Glomerular endothelial cell (primary cell): Measurements from ENCODE around the gene GALNT6. TPM values are rescaled to one million over a fixed set of nuclear protein-coding genes. Genes with fewer than 3 reads are reported as not detected.
A peak's percentile ranks its signal among the peaks of the same experiment; 100 is the strongest.

Experiments used
- DNase-seq: peaks from one replicate; pipeline ENCODE4 v3.0.0-alpha.2; 2011; ENCODE audit warnings: low read depth, low spot score; ENCODE audit errors: extremely low read depth
- total RNA-seq: library from RNA; depleted of rRNA; stranded (reverse); fragments of >200 nt; gene quantifications from 2 replicates; pipeline ENCODE4 v1.2.3, GENCODE V29; 2015

The GALNT6 gene, protein sequence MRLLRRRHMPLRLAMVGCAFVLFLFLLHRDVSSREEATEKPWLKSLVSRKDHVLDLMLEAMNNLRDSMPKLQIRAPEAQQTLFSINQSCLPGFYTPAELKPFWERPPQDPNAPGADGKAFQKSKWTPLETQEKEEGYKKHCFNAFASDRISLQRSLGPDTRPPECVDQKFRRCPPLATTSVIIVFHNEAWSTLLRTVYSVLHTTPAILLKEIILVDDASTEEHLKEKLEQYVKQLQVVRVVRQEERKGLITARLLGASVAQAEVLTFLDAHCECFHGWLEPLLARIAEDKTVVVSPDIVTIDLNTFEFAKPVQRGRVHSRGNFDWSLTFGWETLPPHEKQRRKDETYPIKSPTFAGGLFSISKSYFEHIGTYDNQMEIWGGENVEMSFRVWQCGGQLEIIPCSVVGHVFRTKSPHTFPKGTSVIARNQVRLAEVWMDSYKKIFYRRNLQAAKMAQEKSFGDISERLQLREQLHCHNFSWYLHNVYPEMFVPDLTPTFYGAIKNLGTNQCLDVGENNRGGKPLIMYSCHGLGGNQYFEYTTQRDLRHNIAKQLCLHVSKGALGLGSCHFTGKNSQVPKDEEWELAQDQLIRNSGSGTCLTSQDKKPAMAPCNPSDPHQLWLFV
- total RNA-seq, result 75.1 and 102 TPM in 2 replicates

DNA sequence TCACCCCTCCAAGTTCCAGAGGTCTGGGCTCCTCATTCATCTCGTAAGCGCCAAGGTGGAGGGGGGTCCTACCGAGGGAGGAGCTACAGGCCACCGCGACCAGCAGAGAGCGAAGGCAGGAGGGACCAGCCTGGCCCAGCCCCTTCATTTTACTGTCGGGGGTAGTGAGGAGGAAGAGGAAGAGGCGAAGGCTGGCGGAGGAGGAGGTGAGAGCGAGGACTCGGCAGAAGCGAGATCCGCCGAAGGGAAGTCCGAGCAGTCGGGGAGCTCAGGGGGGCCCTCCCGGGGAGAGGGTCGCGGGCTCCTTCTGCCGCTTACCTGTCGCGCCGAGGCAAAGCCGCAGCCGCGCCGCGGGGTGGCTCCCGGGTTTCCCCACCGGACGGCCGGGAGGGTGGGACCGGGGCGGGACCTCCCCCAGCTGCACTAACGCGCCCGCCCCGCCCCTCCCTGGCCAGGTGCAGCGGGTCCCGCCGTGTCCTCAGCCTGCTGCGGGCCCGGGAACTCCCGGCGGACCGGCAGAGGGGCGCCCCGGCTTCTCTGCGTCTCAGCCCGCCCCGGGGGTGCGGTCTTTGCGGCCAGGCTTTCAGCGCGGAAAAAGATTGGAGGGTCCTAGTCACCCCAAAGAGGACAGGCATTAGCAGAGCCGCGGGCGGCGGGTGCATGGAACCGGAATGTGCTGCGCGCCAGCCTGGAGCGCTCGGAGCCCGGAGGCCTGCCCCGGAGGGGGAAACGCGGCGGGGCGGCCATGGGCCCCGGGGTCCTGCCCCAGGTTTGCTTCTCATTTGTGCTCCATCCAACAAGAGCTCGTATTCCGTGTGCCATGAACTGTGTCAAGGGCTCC, at the start of gene GALNT6:
TSS of gene GALNT6 (minus strand) at position 124 of the 841 bp plus-strand sequence. CDS start 11,625 bp downstream, outside the sequence.
- no peak for DNase-seq

DNA sequence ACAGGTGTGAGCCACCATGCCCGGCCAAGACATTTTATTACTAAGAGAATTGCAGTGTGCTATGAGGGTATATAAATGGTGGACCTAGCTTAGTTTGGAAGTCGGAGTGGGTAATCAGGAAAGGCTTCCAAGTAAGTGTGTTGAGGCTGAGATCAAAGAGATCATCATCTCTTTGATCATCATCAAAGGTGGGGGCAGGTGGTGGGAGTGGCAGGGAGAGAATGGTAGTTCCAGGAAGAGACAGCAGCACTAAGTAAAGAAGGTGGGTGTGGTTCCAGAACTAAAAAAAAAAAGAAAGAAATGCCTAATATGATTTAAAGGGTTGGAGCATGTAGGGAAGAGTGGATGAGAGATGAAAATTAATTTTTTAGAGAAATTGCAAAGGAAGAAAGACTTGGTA, 48.1 kb upstream of the GALNT6 start:
- no peak for DNase-seq

DNA sequence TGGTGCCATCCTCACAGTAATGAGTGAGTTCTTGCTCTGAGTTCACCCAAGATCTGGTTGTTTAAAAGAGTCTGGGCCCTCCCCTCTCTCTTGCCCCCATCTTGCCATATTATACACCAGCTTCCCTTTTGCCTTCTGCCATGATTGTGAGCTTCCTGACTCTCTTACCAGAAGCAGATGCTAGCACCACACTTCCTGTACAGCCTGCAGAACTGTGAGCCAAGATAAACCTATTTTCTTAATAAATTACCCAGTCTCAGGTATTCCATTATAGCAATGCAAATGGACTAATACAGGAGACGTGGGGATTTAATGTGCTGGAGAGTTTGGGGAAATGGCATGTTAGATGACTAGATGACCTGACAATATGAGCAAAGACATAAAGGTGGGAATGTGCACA, 46.2 kb upstream of the GALNT6 start:
- no peak for DNase-seq

DNA sequence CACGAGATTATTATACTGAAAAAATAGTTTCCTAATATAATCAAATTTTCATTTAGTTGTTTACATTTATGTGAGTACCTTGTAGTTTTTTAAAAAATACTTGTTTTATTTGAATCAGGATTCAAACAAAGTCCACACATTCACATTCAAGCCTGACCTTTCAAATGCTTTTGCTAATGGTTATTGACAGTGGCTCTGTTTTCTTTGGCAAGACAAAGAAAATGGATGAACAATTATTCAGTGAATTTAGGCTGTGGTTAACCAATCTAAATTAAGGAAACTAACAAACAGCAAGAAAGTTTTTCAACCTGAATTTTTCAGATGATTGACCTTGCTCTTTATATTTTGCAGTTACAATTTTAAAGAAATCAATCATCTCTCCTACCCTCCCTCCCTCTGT, 43.1 kb upstream of the GALNT6 start:
- DNase-seq, result no peak

DNA sequence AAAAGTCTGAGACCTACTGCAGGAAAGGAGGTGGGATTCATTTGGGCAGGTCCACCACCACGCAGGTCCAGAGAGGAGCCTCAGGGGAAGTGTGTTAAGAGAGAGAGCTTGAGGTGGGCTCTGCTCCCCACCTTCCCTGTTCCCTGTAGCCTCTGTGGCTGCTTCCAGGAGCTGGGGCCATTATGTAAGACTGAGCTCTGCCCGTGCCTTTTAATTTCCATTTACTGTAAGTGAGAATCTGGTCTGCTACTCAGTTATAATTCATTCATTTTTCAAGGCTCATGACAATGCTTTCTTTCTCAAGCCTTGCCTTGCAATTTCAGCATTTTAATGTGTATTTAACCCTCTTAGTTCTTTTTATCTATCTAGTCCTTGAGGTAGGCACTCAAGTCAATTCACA, 41.7 kb upstream of the GALNT6 start:
- no peak for DNase-seq

DNA sequence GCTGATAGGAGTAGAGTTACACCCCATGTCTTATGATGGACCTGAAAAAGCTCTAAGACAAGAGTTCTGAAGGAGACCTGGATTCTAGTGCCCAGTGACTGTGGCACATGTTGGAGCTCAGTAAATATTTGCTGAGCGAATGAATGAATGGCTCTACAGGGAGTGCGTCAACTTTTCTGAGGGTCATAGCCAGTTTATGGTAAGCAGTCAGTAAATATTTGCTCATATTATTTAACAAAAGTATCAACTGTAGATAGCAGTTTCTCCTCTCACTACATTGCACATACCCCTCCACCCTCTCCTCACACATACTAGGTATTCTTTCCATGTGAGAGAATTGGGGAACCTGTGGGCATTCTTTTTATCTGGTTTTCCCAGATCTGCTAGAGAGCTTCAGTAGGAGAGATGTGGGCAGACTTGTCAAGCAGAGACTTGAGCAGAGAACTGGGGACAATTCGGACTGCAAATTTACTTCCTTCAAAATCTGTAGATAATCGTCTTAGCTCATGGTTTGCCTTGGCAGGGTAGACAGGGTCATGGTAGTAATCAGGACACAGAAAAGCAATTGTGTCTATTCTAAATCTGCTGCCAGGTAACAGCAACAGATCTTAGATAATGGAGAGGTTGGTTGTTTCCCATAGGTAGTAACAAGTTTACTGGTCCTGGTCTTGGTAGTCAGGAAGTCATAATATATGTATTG, 39.1 kb upstream of the GALNT6 start:
- DNase-seq, result no peak

DNA sequence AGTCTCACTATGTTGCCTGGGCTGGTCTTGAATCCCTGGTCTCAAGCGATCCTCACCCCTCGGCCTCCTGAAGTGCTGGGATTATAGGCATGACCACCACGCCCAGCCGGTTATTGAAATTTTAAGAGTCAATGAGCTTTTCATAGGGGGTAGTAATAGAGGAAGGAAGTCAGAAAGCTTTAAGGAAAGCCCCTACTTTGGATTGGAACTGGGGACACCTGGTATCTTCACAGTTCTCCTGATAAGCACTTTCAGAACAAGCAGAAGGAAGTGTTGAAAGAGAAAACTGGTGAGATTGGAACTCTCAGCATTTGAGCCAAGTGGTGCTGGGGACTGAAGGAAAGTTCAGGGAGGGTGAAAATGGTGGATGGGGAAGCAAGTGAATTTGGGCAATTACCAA, 38.5 kb upstream of the GALNT6 start:
- no peak for DNase-seq

DNA sequence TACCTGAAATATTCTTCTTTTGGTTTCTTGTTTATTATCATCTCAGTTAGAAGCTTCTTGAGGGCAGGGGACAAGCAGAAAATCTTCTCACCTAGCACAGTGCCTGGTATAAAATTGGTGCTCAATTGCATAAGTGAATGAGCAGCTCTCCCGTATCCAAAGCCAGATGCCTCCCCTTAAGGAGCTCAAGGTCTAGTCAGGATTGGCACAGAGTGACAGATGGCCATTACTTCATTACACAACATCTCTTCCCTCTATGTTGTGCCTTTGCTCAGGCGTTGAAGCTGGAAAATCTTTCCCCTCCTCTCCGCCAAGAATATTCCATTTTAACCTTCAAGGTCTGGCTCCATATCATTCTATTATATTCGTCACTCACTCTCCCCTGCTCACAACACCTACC, 37.0 kb upstream of the GALNT6 start:
- DNase-seq, result no peak

DNA sequence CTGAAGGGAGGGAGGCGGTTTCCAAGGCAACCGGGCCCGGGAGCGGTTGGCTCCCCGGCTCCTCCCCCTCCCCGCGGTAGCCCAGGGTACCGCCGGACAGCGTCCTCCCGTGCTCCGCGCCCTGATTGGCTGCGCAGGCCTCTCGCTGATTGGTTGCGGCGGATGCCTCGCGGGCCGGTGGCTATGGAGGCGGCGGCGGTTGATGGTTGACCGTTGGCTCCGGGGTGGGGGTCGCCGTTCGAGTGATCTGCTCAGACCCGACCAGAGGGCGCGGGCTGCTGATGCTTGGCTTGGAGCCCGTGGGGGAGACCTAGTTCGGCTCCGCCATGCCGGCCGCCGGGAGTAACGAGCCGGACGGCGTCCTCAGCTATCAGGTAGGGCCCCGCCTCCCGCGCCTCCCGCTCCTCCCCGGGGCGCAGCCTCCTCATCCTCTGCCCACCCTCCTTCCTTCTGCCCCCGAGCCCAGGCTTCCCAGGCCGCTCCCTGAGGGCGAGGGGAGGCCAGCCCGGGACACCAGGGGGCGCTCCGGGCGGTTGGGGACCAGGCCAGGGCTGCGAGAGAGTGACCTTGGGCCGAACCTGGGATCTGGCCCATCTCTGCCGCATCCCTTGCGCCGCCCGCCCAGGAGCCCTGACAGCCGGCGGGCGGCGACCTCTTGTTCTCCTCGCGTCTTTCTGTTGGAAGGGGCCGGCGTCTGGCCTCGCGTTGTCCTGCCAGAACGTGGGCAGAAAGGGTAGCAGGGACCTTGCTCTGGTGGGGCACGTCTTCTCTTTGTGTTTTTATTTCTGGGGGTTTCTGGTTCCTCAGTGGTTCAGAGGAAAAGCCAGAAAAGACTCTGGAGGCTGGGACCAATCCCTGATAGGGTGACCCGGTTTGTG, 33.7 kb upstream of the GALNT6 start, which contains the start of gene SLC4A8:
TSS of gene SLC4A8 (plus strand) at position 170 of the 878 bp plus-strand sequence. CDS start at position 327, 157 bp downstream.
- no peak for DNase-seq

DNA sequence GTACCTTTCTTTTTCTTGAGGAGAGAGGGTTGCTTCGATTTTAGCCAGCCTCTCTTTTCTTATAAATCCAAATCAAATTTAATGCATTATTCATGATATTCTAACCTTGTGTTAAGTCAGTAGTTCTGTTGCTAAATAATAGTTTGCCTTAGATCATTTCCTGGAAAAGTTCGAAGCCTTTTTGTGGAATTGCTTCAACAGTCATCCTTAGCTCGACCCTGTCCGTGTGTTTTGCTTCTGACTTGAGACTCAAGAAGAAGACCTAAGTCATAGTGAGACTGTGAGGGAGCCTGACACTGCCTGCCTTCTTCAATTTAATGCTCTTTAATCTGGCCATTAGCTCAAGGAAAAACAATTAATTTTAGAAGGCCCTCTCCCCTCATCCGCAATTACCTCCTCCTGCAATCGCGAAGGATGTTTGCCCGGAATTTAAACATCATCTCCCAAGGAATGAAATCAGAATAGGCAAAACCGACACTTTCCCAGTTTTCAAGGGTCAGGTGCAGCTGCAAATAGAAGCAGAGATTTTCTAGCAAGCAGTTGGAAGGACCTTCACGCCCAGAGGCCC, 33.0 kb upstream of the GALNT6 start:
- DNase-seq, result no peak

DNA sequence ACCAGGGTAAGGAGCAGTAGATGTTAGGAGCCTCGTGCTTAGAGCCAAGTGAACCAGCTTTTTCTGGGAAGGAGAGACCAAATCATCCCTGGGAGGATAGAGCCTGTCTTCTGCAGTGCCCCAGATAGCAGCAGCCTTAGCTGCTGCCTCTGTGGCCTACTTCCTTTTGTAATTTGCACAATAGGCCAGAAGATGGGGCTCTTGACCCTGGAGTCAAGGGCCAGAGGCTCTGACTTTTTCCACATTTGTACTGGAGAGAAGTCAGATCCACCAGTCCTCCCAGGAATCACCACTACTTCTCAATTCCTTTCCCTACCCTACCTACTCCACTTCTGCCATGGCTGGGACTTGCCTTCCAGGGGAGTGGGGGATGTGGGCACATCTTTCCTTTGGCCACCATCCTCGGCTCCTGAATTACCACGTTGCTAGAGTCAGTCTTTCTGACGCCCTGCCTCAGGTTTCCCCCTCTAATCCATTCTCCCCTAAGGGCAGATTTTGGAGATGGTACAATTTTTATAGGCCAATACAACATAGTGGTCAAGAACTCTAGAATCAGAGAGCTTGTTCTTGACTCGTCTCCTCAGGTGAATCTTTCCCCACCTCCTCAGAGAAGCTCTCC, 30.2 kb upstream of the GALNT6 start:
- peak; percentile 48 for DNase-seq

DNA sequence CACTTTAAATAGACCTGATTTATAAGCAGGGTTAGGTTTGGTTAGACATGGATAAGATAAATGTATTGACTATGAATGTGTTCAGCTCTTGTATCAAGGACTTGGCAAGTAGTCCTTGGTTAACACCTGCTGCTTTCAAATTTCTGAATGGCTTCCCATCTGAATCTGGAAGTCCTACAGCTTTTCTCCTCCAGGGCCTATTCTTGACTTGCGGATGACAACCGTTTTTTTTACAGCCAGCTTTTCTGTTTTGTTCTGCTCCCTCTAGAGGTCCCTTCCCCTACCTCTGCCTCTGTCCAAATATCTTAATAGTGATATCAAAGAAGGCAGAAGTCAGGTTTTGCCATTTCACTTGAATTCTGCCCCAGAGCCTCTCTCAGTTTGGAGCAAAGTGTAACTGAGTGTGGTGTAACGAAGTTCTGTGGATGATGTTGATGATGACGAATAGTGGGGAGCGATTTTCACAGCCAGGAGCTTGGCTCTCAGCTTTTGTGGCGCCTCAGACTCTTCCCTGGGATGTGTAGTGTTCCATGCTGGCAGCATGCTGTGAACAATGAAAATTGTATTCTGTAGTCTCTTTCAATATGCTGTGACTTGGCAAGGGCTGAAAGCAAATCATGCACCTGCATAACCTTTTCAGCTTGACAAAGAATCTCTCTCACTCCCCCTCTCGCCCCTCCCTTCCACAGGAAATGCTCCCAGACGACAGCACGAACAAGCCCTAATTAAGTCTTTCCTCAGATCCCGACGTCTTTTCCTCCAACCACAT, 28.4 kb upstream of the GALNT6 start:
- DNase-seq, result no peak

DNA sequence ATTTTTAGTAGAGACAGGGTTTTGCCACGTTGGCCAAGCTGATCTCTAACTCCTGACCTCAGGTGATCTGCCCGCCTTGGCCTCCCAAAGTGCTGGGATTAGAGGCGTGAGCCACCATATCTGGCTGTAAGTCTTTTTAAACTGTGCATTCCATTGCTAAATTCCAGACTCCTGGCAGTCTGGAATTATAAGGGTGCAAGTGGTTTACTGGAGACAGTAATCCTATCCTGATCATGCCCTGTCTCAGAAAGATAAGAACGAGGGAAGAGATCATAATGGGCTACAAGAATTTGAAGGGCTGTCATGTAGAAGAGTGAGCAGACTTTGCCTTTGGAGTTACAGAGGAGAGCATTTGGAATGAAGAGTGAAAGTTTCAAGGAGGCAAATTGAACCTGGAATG, 26.6 kb upstream of the GALNT6 start:
- DNase-seq, result no peak

DNA sequence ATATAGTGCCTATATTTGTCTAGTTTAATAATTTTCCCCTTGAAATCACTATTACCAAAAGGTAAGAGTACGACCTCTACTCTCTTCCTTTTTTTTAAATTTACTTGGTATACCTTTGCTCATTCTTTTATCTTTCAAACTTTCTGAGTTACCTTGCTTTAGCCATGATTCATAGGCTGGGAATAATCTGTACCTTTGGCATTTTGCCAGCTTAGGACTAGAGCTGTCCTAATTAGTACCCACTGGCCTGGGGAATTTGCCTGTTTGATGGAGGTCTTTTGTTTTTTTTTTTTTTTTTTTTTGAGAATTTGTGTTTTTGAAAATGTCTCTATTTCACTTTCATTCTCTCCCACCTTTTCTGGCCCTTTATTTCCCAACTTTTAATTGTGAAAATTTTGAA, 24.7 kb upstream of the GALNT6 start:
- DNase-seq, result no peak

DNA sequence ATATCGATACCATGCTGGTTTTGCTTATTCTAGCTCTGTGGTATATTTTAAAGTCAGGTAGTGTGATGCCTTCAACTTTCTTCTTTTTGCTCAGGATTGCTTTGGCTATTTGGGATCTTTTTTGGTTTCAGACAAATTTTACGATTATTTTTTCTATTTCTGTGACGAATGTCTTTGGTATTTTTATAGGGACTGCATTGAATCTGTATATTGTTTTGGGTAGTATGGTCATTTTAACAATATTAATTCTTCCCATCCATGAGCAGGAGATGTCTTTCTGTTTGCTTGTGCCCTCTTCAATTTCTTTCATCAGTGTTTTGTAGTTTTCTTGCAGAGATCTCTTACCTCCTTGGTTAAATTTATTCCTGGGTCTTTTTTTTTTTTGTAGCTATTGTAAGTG, 22.6 kb upstream of the GALNT6 start:
- no peak for DNase-seq

DNA sequence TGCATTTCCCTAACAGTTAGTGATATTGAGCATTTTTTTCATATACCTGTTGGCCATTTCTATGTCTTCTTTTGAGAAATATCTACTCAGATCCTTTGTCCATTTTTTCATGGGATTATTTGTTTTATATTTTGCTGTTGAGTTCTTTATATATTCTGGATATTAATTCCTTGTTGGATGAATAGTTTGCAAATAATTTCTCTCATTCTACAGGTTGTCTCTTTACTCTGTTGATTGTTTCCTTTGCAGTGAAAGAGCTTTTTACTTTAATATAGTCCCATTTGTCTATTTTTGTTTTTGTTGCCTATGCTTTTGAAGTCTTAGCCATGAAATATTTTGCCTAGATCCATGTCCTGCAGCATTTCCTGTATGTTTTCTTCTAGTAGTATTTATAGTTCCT, 21.9 kb upstream of the GALNT6 start:
- DNase-seq, result no peak

DNA sequence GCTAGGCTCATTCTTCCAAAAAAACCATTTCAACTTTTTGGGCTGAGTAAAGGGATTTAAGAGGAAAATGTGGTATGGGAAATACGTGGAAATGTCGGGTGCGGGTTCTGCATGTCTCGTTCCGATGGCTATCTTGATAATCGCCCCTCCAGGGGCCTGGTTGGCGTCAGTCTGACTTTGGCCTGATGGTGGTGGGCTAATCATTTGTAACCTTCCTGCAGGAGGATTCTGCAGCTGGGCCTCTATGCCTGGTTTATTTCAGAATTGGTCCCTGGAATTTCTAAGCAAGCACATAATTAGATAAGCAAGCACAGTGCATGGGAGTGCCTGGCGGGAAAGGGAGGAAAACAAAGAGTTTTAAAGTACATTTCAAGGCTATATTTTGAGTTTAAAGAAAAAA, 18.6 kb upstream of the GALNT6 start:
- DNase-seq, result no peak

DNA sequence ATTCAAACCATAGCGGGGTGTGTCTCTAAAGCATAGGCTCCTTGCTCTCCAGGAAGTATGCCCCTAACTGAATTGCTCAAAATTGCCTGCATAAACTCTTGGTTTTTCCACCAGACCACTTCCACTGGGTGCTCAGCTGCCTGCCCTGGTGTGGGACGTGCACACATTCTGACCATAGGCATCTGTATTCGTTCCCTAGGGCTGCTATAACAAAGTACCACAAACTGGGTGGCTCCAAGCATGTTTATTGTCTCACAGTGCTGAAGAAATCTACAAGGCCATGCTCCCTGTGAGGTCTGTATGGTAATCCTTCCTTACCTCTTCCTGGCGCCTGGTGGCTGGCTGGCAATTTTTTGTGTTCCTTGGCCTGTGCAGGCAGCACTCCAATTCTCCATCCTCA, 16.4 kb upstream of the GALNT6 start:
- DNase-seq, result no peak
